OCI-LY3 (cell line): ENCODE data around the gene RRM1.

Experiments used
- CTCF ChIP-seq: fragments of 200-600, 300-600 bp; sonication (generic); IDR thresholded peaks from 2 replicates; pipeline ENCODE4 v1.5.1; 2014; ENCODE audit warnings: antibody characterized with exemption, low read length, low read depth
- EZH2phosphoT487 ChIP-seq: fragments of 200-600 bp; shearing (Covaris generic); IDR thresholded peaks from 2 replicates; pipeline ENCODE4 v1.6.1; 2018; ENCODE audit warnings: antibody characterized with exemption, mixed run types, low read depth

- TF ChIP-seq CTCF, result no peak
- no peak for TF ChIP-seq EZH2phosphoT487
Observed at GRCh38 chr11:4084406-4085125, 10.0 kb upstream of the RRM1 start.
